ENCODE results near the gene RREB1. TPM values are rescaled to one million over a fixed set of nuclear protein-coding genes. Genes with fewer than 3 reads are reported as not detected.

RREB1 gene
- total RNA-seq, 1 experiment from 2014 or later = 53.5 TPM

- ChIA-PET CTCF (interaction anchor here (0.5 to 2.2 kb wide), 5 partner anchors 39 to 512 kb away, joined by 3 to 15 read pairs (median 3); no protein-coding TSS in a partner anchor), POLR2A (interaction anchor here (0.5 to 2.0 kb wide), 11 partner anchors 12 to 542 kb away, joined by 3 to 4 read pairs (median 3); no protein-coding TSS in a partner anchor)
- Mint-ChIP-seq H3K4me3 (ENCODE audit: unreplicated experiment) (peak overlapping the region; percentile 35), H3K9me3 (ENCODE audit: unreplicated experiment) (no peaks in the 10 kb centered on the region), H3K36me3 (ENCODE audit: insufficient read depth, unreplicated experiment) (peaks cover 65% of the 10 kb centered on the region), H3K4me1 (ENCODE audit: insufficient read depth, unreplicated experiment) (peaks cover 23% of the 10 kb centered on the region), H3K27me3 (ENCODE audit: insufficient read depth, unreplicated experiment) (no peaks in the 10 kb centered on the region), H3K27ac (ENCODE audit: low read depth, unreplicated experiment) (peak overlapping the region; percentile 83)
- TF ChIP-seq CTCF (IDR thresholded peaks at IDR 0.05; ENCODE audit: unreplicated experiment) = no peak
- peak; percentile 85 for DNase-seq (ENCODE audit: unreplicated experiment)
- BruUV-seq (replicated peaks) = no TSS peak
- intact Hi-C loops (cut with micrococcal nuclease) = loop anchor here (1.0 kb wide), 1 partner anchor 512 kb away; no protein-coding TSS in a partner anchor
Measured at GRCh38 chr6:7236306-7237209, 128.8 kb downstream of the RREB1 start.

GRCh38 chr6:7237653-7238188 lies 130.0 kb downstream of the RREB1 start:
- no peak overlapping the region for H3K4me3 Mint-ChIP-seq (ENCODE audit: unreplicated experiment)
- intact Hi-C loops (cut with micrococcal nuclease) = no loop called here
- ChIA-PET CTCF (interaction anchor here (0.5 to 2.2 kb wide), 6 partner anchors 18 to 561 kb away, joined by 3 to 15 read pairs (median 4); no protein-coding TSS in a partner anchor), POLR2A (interaction anchor here (1.2 to 2.0 kb wide), 3 partner anchors 24 to 486 kb away, joined by 3 to 4 read pairs (median 3); no protein-coding TSS in a partner anchor)
- BruUV-seq (replicated peaks) = no TSS peak
- peaks cover 23% of the 10 kb centered on the region for H3K4me1 Mint-ChIP-seq (ENCODE audit: insufficient read depth, unreplicated experiment)
- H3K27ac Mint-ChIP-seq (ENCODE audit: low read depth, unreplicated experiment) = no peak overlapping the region
- no peaks in the 10 kb centered on the region for H3K27me3 Mint-ChIP-seq (ENCODE audit: insufficient read depth, unreplicated experiment)
- TF ChIP-seq CTCF (IDR thresholded peaks at IDR 0.05; ENCODE audit: unreplicated experiment) = no peak
- no peaks in the 10 kb centered on the region for H3K9me3 Mint-ChIP-seq (ENCODE audit: unreplicated experiment)
- DNase-seq (ENCODE audit: unreplicated experiment) = no peak
- peaks cover 57% of the 10 kb centered on the region for H3K36me3 Mint-ChIP-seq (ENCODE audit: insufficient read depth, unreplicated experiment)

- no peak overlapping the region for H3K27ac Mint-ChIP-seq (ENCODE audit: low read depth, unreplicated experiment)
- no TSS peak for BruUV-seq (replicated peaks)
Measured at GRCh38 chr6:7238526-7238899, 130.8 kb downstream of the RREB1 start.

More at GRCh38 chr6:7238526-7238899, 130.8 kb downstream of the RREB1 start:
- no peaks in the 10 kb centered on the region for H3K27me3 Mint-ChIP-seq (ENCODE audit: insufficient read depth, unreplicated experiment)
- CTCF ChIA-PET = interaction anchor here (0.6 to 2.0 kb wide), 13 partner anchors 19 to 598 kb away, joined by 3 to 11 read pairs (median 4); no protein-coding TSS in a partner anchor
- no peak for TF ChIP-seq CTCF (IDR thresholded peaks at IDR 0.05; ENCODE audit: unreplicated experiment)
- no peak for DNase-seq (ENCODE audit: unreplicated experiment)
- H3K9me3 Mint-ChIP-seq (ENCODE audit: unreplicated experiment) = no peaks in the 10 kb centered on the region
- POLR2A ChIA-PET = interaction anchor here (1.2 to 2.0 kb wide), 2 partner anchors 23 to 49 kb away, joined by 3 to 4 read pairs; no protein-coding TSS in a partner anchor
- H3K4me3 Mint-ChIP-seq (ENCODE audit: unreplicated experiment) = no peak overlapping the region
- H3K36me3 Mint-ChIP-seq (ENCODE audit: insufficient read depth, unreplicated experiment) = peaks cover 52% of the 10 kb centered on the region
- peaks cover 30% of the 10 kb centered on the region for H3K4me1 Mint-ChIP-seq (ENCODE audit: insufficient read depth, unreplicated experiment)
- intact Hi-C loops (cut with micrococcal nuclease) = no loop called here
